HCT116 (cell line): ENCODE measurements around the gene FAAP100. TPM values are rescaled to one million over a fixed set of nuclear protein-coding genes. Genes with fewer than 3 reads are reported as not detected.
A peak's percentile ranks its signal among the peaks of the same experiment; 100 is the strongest.

Experiments used
- ATAC-seq: fragments of 200-7000 bp; cut with Tn5 transposase; 2 replicates; pipeline ENCODE4 v1.9.1; 2020; ENCODE audit warnings: mild to moderate bottlenecking, moderate library complexity
- BruUV-seq: library from RNA; stranded (reverse); fragments of 400-500 nt; replicated peaks from 2 replicates; lab custom pipeline; 2021; lab: Mats Ljungman, UMichigan
- CTCF ChIA-PET: fragments of 300-600 bp; sonication (Branson Sonifier 250); formaldehyde crosslinking; loops from one replicate; lab custom pipeline; 2021; ENCODE audit warnings: antibody characterized with exemption; lab: Charles Lee
- POLR2A ChIA-PET: fragments of 300-600, 350-600 bp; sonication (Branson Sonifier 250); formaldehyde crosslinking; loops from one replicate; lab custom pipeline; 2021; ENCODE audit warnings: antibody characterized with exemption; lab: Charles Lee
- RAD21 ChIA-PET, 2 experiments: fragments of 300-600 bp; sonication (Branson Sonifier 250); formaldehyde crosslinking; loops; one replicate each; lab custom pipeline; 2023; ENCODE audit warnings: low total read pairs in 2 of 2; ENCODE audit not compliant: uncharacterized antibody in 2 of 2, unreplicated experiment in 2 of 2, low non-redundant PET in 1 of 2; lab: Charles Lee
- DNase-seq: peaks from one replicate; pipeline ENCODE4 v3.0.0-alpha.2; 2010; ENCODE audit warnings: low read depth, low spot score
- H2AFZ ChIP-seq: fragments of 200-600 bp; shearing (Covaris generic), sonication (generic); 2 replicates; pipeline ENCODE4 v1.6.1; 2017; ENCODE audit warnings: low read depth, mixed run types, mixed read lengths, antibody characterized with exemption, low read length; ENCODE audit not compliant: poor library complexity, severe bottlenecking
- H3K27ac ChIP-seq: 2 replicates; pipeline ENCODE4 v1.5.1; 2012; ENCODE audit warnings: low read depth, low read length
- H3K27me3 ChIP-seq: fragments of 200-600 bp; sonication (generic); 2 replicates; pipeline ENCODE4 v1.6.1; 2016; ENCODE audit warnings: mixed run types, low read length, mixed read lengths; ENCODE audit not compliant: insufficient read depth
- H3K36me3 ChIP-seq, 2 experiments: fragments of 200-500 bp in 1 of 2; fragments of 200-600 bp in 1 of 2; sonication (Bioruptor generic) in 1 of 2; sonication (generic) in 1 of 2; 2 replicates each; pipeline versions ENCODE4 v1.5.1 to v1.6.1; 2014 to 2016; ENCODE audit warnings: low read length in 2 of 2, inconsistent platforms in 1 of 2, mixed read lengths in 1 of 2, mixed run types in 1 of 2; ENCODE audit not compliant: insufficient read depth in 2 of 2, control insufficient read depth in 1 of 2
- H3K4me1 ChIP-seq, 2 experiments: fragments of 200-600 bp in 1 of 2; sonication (generic) in 1 of 2; 2 replicates each; pipeline versions ENCODE4 v1.5.1 to v1.6.1; 2012 to 2017; ENCODE audit warnings: low read length in 2 of 2, inconsistent platforms in 1 of 2, mild to moderate bottlenecking in 1 of 2, mixed read lengths in 1 of 2, mixed run types in 1 of 2, moderate library complexity in 1 of 2; ENCODE audit not compliant: insufficient read depth in 2 of 2, control insufficient read depth in 1 of 2
- H3K4me2 ChIP-seq: fragments of 200-600 bp; sonication (generic); 2 replicates; pipeline ENCODE4 v1.6.1; 2017; ENCODE audit warnings: mixed run types, low read length, mixed read lengths
- H3K4me3 ChIP-seq, 2 experiments: fragments of 200-600 bp in 1 of 2; sonication (generic) in 1 of 2; replicated peaks in 1 of 2; 2 replicates each; pipeline ENCODE4 v1.5.1; 2011 to 2016; ENCODE audit warnings: low read length in 2 of 2, control low read depth in 1 of 2, low read depth in 1 of 2, mild to moderate bottlenecking in 1 of 2, mixed read lengths in 1 of 2, mixed run types in 1 of 2
- H3K79me2 ChIP-seq: fragments of 200-600 bp; sonication (generic); 2 replicates; pipeline ENCODE4 v1.6.1; 2017; ENCODE audit warnings: mild to moderate bottlenecking, mixed run types, low read length, moderate library complexity, mixed read lengths; ENCODE audit not compliant: insufficient read depth
- H3K9ac ChIP-seq: fragments of 200-600 bp; sonication (generic); 2 replicates; pipeline ENCODE4 v1.6.1; 2016; ENCODE audit warnings: low read length, mixed read lengths
- H3K9me2 ChIP-seq: fragments of 200-600 bp; sonication (generic), shearing (Covaris generic); 2 replicates; pipeline ENCODE4 v1.6.1; 2017; ENCODE audit warnings: mixed run types, mild to moderate bottlenecking, moderate library complexity; ENCODE audit not compliant: insufficient read depth
- H3K9me3 ChIP-seq, 2 experiments: fragments of 200-500 bp in 1 of 2; fragments of 200-600 bp in 1 of 2; sonication (Bioruptor generic) in 1 of 2; sonication (generic) in 1 of 2; 2 replicates each; pipeline ENCODE4 v1.6.1; 2014 to 2017; ENCODE audit warnings: low read length in 2 of 2, mixed read lengths in 2 of 2, inconsistent platforms in 1 of 2, low read depth in 1 of 2, mild to moderate bottlenecking in 1 of 2, mixed run types in 1 of 2, moderate library complexity in 1 of 2; ENCODE audit not compliant: control insufficient read depth in 1 of 2, insufficient read depth in 1 of 2
- H4K20me1 ChIP-seq: fragments of 200-600 bp; sonication (generic), shearing (Covaris generic); 2 replicates; pipeline ENCODE4 v1.6.1; 2017; ENCODE audit warnings: mixed run types, mild to moderate bottlenecking, moderate library complexity; ENCODE audit not compliant: insufficient read depth
- CBX3 ChIP-seq: IDR thresholded peaks from 2 replicates; pipeline ENCODE4 v1.6.1; 2012; ENCODE audit warnings: low read depth
- EGR1 ChIP-seq: IDR thresholded peaks from 2 replicates; pipeline ENCODE4 v1.6.1; 2012; ENCODE audit warnings: low read depth
- ELF1 ChIP-seq: IDR thresholded peaks from 2 replicates; pipeline ENCODE4 v1.6.1; 2012; ENCODE audit warnings: low read depth, borderline replicate concordance
- EZH2 ChIP-seq: fragments of 200-600 bp; sonication (generic); IDR thresholded peaks from 2 replicates; pipeline ENCODE4 v1.6.1; 2017; ENCODE audit warnings: antibody characterized with exemption, mixed run types
- FOSL1 ChIP-seq: IDR thresholded peaks from 2 replicates; pipeline ENCODE4 v1.6.1; 2012; ENCODE audit warnings: low read depth
- JUND ChIP-seq: IDR thresholded peaks from 2 replicates; pipeline ENCODE4 v1.6.1; 2012
- POLR2A ChIP-seq: IDR thresholded peaks from 2 replicates; pipeline ENCODE4 v1.7.0; 2011; ENCODE audit warnings: borderline replicate concordance; ENCODE audit not compliant: insufficient read depth, insufficient read length; ENCODE audit errors: extremely low read depth
- POLR2AphosphoS5 ChIP-seq: IDR thresholded peaks from 2 replicates; pipeline ENCODE4 v1.6.1; 2011; ENCODE audit warnings: mild to moderate bottlenecking, low read depth, low read length, moderate library complexity
- RAD21 ChIP-seq: IDR thresholded peaks from 2 replicates; pipeline ENCODE4 v1.6.1; 2012; ENCODE audit warnings: low read depth, mild to moderate bottlenecking
- SP1 ChIP-seq: IDR thresholded peaks from 2 replicates; pipeline ENCODE4 v1.6.1; 2012; ENCODE audit warnings: low read depth
- SRF ChIP-seq: IDR thresholded peaks from 2 replicates; pipeline ENCODE4 v1.6.1; 2012; ENCODE audit warnings: low read depth
- ZFX ChIP-seq: fragments of 450-650 bp; IDR thresholded peaks from 2 replicates; pipeline ENCODE4 v1.6.1; 2017
- intact Hi-C: fragments of 100-400 bp; cut with micrococcal nuclease; formaldehyde crosslinking; loops from 2 replicates; pipeline ENCODE4 v1.10.0; 2022
- total RNA-seq: library from RNA; stranded (reverse); gene quantifications from one replicate; pipeline ENCODE4 v1.2.1, GENCODE V29; 2021; ENCODE audit not compliant: unreplicated experiment
- TF ChIP-seq, protein P1 (sequence below): IDR thresholded peaks from 2 replicates; pipeline ENCODE4 v1.6.1; 2012; ENCODE audit warnings: low read depth
- TF ChIP-seq, protein P2 (sequence below): IDR thresholded peaks from 2 replicates; pipeline ENCODE4 v1.6.1; 2012
- TF ChIP-seq, protein P3 (sequence below): IDR thresholded peaks from 2 replicates; pipeline ENCODE4 v1.6.1; 2012

The FAAP100 gene
- total RNA-seq, 1 experiment from 2014 or later: 53.4 TPM

DNA sequence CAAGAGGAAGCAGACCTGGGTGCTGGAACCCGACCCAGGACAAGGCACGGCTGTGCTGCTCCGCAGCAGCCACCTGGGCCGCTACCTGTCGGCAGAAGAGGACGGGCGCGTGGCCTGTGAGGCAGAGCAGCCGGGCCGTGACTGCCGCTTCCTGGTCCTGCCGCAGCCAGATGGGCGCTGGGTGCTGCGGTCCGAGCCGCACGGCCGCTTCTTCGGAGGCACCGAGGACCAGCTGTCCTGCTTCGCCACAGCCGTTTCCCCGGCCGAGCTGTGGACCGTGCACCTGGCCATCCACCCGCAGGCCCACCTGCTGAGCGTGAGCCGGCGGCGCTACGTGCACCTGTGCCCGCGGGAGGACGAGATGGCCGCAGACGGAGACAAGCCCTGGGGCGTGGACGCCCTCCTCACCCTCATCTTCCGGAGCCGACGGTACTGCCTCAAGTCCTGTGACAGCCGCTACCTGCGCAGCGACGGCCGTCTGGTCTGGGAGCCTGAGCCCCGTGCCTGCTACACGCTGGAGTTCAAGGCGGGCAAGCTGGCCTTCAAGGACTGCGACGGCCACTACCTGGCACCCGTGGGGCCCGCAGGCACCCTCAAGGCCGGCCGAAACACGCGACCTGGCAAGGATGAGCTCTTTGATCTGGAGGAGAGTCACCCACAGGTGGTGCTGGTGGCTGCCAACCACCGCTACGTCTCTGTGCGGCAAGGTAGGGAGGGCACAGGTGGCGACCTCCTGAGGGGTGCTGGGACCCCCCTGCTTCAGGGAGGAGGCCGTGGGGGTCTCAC is 23.3 kb downstream of the FAAP100 start:
- no peak for TF ChIP-seq JUND
- TF ChIP-seq FOSL1: no peak
- no peak for TF ChIP-seq SP1
- TF ChIP-seq, protein P1, sequence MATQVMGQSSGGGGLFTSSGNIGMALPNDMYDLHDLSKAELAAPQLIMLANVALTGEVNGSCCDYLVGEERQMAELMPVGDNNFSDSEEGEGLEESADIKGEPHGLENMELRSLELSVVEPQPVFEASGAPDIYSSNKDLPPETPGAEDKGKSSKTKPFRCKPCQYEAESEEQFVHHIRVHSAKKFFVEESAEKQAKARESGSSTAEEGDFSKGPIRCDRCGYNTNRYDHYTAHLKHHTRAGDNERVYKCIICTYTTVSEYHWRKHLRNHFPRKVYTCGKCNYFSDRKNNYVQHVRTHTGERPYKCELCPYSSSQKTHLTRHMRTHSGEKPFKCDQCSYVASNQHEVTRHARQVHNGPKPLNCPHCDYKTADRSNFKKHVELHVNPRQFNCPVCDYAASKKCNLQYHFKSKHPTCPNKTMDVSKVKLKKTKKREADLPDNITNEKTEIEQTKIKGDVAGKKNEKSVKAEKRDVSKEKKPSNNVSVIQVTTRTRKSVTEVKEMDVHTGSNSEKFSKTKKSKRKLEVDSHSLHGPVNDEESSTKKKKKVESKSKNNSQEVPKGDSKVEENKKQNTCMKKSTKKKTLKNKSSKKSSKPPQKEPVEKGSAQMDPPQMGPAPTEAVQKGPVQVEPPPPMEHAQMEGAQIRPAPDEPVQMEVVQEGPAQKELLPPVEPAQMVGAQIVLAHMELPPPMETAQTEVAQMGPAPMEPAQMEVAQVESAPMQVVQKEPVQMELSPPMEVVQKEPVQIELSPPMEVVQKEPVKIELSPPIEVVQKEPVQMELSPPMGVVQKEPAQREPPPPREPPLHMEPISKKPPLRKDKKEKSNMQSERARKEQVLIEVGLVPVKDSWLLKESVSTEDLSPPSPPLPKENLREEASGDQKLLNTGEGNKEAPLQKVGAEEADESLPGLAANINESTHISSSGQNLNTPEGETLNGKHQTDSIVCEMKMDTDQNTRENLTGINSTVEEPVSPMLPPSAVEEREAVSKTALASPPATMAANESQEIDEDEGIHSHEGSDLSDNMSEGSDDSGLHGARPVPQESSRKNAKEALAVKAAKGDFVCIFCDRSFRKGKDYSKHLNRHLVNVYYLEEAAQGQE: no peak
- no peak for TF ChIP-seq POLR2A
- TF ChIP-seq, protein P2, sequence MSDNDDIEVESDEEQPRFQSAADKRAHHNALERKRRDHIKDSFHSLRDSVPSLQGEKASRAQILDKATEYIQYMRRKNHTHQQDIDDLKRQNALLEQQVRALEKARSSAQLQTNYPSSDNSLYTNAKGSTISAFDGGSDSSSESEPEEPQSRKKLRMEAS: no peak
- TF ChIP-seq RAD21: no peak
- TF ChIP-seq, protein P3, sequence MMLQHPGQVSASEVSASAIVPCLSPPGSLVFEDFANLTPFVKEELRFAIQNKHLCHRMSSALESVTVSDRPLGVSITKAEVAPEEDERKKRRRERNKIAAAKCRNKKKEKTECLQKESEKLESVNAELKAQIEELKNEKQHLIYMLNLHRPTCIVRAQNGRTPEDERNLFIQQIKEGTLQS: no peak
- no peak for TF ChIP-seq EGR1
- TF ChIP-seq EZH2: no peak
- no peak for TF ChIP-seq CBX3
- no peak for TF ChIP-seq ZFX
- TF ChIP-seq SRF: no peak
- no peak for TF ChIP-seq ELF1
- TF ChIP-seq POLR2AphosphoS5: no peak
- TF ChIP-seq, all 23 proteins: peak for 0
- Histone ChIP-seq H3K4me3 (peak overlapping the region in 1 of 2 experiments; percentile 58; a peak in 2 of 4 replicates), H3K9me3 (peaks cover 0 to 7% of the 10 kb centered on the region in 2 experiments; a peak in 1 of 4 replicates), H3K9ac (peak overlapping the region; percentile 68), H3K9me2 (no peaks in the 10 kb centered on the region), H3K4me1 (peaks cover 12 to 41% of the 10 kb centered on the region in 2 experiments), H4K20me1 (no peaks in the 10 kb centered on the region), H2AFZ (no peak overlapping the region), H3K36me3 (no peaks in the 10 kb centered on the region), H3K4me2 (peak overlapping the region; percentile 75), H3K79me2 (no peaks in the 10 kb centered on the region), H3K27ac (peak overlapping the region; percentile 72; the same call in 1 of the 2 replicates), H3K27me3 (no peaks in the 10 kb centered on the region)
- ChIA-PET CTCF (no interaction called here), POLR2A (interaction anchor here (0.9 to 2.2 kb wide), 3 partner anchors 9 to 16 kb away, joined by 3 to 6 read pairs (median 3); partner anchors contain the start of gene ACTG1), RAD21 (interaction anchor here (0.7 to 1.6 kb wide), 2 partner anchors 10 to 44 kb away, joined by 4 to 5 read pairs; no protein-coding TSS in a partner anchor)
- BruUV-seq: no TSS peak
- intact Hi-C loops: no loop called here
- ATAC-seq (0 out of 2 replicates have a peak, but pooled peaks have one; percentile 1), DNase-seq (no peak)
